Upper lobe of left lung (tissue), 6 donors: Measurements from ENCODE around the gene ATP2B1. TPM values are rescaled to one million over a fixed set of nuclear protein-coding genes. Genes with fewer than 3 reads are reported as not detected.

ENCODE experiments used
- ATAC-seq, 2 donors: fragments of 200-7000 bp; cut with Tn5 transposase; one replicate each; pipeline ENCODE4 v1.9.1; 2022; ENCODE audit warnings: mild to moderate bottlenecking in 2 of 2, moderate library complexity in 2 of 2; ENCODE audit not compliant: low FRiP score in 2 of 2
- DNase-seq, 2 donors: peaks; one replicate each; pipeline ENCODE4 v3.0.0-alpha.2; 2019 to 2020
- H3K27ac ChIP-seq, 4 donors: fragments of 200-600 bp; sonication (generic); one replicate each; pipeline ENCODE4 v1.5.1; 2016 to 2019
- H3K27me3 ChIP-seq, 4 donors: fragments of 200-600 bp; sonication (generic); one replicate each; pipeline ENCODE4 v1.5.1; 2017 to 2019
- H3K36me3 ChIP-seq, 4 donors: fragments of 200-600 bp; sonication (generic); one replicate each; pipeline ENCODE4 v1.5.1; 2016 to 2019
- H3K4me1 ChIP-seq, 4 donors: fragments of 200-600 bp; sonication (generic); one replicate each; pipeline ENCODE4 v1.5.1; 2018 to 2019
- H3K4me3 ChIP-seq, 4 donors: fragments of 200-600 bp; sonication (generic); one replicate each; pipeline ENCODE4 v1.5.1; 2017 to 2019; ENCODE audit warnings: mild to moderate bottlenecking in 2 of 4, moderate library complexity in 1 of 4
- H3K9me3 ChIP-seq, 4 donors: fragments of 200-600 bp; sonication (generic); one replicate each; pipeline ENCODE4 v1.5.1; 2018 to 2019
- EP300 ChIP-seq, 4 donors: sonication (generic); formaldehyde crosslinking; IDR thresholded peaks; one replicate each; pipeline ENCODE4 v1.5.1; 2017; ENCODE audit warnings: antibody characterized with exemption in 4 of 4, control low read depth in 2 of 4
- POLR2A ChIP-seq, 4 donors: fragments of 450-650 bp; IDR thresholded peaks; one replicate each; pipeline ENCODE4 v1.5.1; 2016 to 2017; ENCODE audit warnings: antibody characterized with exemption in 4 of 4, mild to moderate bottlenecking in 2 of 4
- POLR2AphosphoS5 ChIP-seq, 2 donors: sonication (generic); formaldehyde crosslinking; IDR thresholded peaks; one replicate each; pipeline ENCODE4 v1.5.1; 2017; ENCODE audit warnings: antibody characterized with exemption in 2 of 2
- WGBS, 2 donors: methylation state at CpG; one replicate each; pipeline ENCODE4 v1.1.5; 2017 to 2018; 5-methylcytosine and 5-hydroxymethylcytosine counted together
- total RNA-seq, 6 donors: library from RNA; depleted of rRNA in 4 of 6; stranded (reverse); fragments of >200 nt in 4 of 6; gene quantifications; one replicate each; pipeline versions ENCODE4 v1.1.0 to v1.2.1, GENCODE V29; 2016 to 2021
- TF ChIP-seq, protein P1 (sequence below), 6 experiments: fragments of 450-650 bp in 4 of 6; fragments of 200-600 bp in 2 of 6; sonication (generic) in 2 of 6; IDR thresholded peaks; one replicate each; pipeline ENCODE4 v1.5.1; 2016 to 2019; ENCODE audit warnings: antibody characterized with exemption in 6 of 6
- donor health status: DM: no; HTN: no; CAD: no; lungs with moderate emphysema.
- donor health status: DM: no; HTN: yes; CAD: no; lungs with severe emphysema.

The ATP2B1 gene
- total RNA-seq, 6 donors from 2014 or later: 15.2 to 50.0 (median 36.3) TPM

DNA sequence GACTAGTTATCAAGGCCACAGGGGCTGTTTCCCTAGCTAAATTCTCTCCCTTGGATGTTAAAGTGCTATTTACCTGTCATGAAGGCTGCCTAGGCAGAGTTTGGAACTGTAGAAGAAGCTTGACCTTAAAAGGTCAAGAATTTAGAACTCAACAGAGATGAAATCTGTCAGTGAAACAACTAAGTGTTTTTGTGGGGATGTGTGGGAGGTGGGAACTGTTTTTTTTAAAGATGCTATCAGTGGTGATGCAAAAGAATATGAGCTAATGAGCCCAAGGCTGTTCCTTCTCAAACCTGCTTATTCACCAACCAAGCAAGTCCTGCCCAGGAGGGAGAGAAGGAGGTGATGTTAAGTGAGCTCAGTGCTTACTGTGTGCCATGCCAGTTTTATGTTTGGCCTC is 142.0 kb downstream of the ATP2B1 start:
- H3K9me3 ChIP-seq: no peaks in the 10 kb centered on the region
- H3K27ac ChIP-seq: no peak overlapping the region
- H3K27me3 ChIP-seq: no peaks in the 10 kb centered on the region
- ATAC-seq (no peak), DNase-seq (no peak)
- TF ChIP-seq, protein P1, sequence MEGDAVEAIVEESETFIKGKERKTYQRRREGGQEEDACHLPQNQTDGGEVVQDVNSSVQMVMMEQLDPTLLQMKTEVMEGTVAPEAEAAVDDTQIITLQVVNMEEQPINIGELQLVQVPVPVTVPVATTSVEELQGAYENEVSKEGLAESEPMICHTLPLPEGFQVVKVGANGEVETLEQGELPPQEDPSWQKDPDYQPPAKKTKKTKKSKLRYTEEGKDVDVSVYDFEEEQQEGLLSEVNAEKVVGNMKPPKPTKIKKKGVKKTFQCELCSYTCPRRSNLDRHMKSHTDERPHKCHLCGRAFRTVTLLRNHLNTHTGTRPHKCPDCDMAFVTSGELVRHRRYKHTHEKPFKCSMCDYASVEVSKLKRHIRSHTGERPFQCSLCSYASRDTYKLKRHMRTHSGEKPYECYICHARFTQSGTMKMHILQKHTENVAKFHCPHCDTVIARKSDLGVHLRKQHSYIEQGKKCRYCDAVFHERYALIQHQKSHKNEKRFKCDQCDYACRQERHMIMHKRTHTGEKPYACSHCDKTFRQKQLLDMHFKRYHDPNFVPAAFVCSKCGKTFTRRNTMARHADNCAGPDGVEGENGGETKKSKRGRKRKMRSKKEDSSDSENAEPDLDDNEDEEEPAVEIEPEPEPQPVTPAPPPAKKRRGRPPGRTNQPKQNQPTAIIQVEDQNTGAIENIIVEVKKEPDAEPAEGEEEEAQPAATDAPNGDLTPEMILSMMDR (IDR thresholded peaks at IDR 0.05): no peak
- TF ChIP-seq POLR2AphosphoS5 (IDR thresholded peaks at IDR 0.05): no peak
- TF ChIP-seq EP300 (IDR thresholded peaks at IDR 0.05): no peak
- TF ChIP-seq POLR2A (IDR thresholded peaks at IDR 0.05): no peak
- H3K36me3 ChIP-seq: no peaks in the 10 kb centered on the region
- H3K4me1 ChIP-seq: peaks cover 0 to 10% (median 2%) of the 10 kb centered on the region in 4 donors
- no peak overlapping the region for H3K4me3 ChIP-seq

DNA sequence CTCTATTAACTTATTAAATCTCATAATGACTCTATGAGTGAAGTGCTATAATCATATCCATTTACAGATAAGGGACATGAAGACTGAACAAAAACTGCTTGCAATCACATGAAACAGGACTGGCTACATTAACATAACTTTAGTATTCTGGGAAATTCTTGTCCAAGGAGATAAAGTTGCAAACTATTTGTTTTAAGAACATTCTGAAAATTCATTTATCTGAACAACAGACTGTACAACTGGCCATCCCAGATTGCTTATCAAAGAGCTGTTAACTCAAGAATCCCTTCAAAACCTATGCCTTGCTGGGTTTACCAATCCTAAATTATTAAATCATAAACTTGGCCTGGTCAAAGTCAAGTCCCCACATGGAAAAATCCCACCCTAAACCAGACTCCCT is 143.6 kb downstream of the ATP2B1 start:
- no peak overlapping the region for H3K4me3 ChIP-seq
- H3K4me1 ChIP-seq: peaks cover 0 to 10% (median 2%) of the 10 kb centered on the region in 4 donors
- DNase-seq: no peak
- no peak overlapping the region for H3K27ac ChIP-seq
- no peak for ATAC-seq
- no peaks in the 10 kb centered on the region for H3K36me3 ChIP-seq
- no peaks in the 10 kb centered on the region for H3K27me3 ChIP-seq
- no peaks in the 10 kb centered on the region for H3K9me3 ChIP-seq
- TF ChIP-seq POLR2AphosphoS5 (IDR thresholded peaks at IDR 0.05): no peak
- no peak for TF ChIP-seq EP300 (IDR thresholded peaks at IDR 0.05)
- TF ChIP-seq, protein P1 (IDR thresholded peaks at IDR 0.05): no peak
- TF ChIP-seq POLR2A (IDR thresholded peaks at IDR 0.05): no peak

DNA sequence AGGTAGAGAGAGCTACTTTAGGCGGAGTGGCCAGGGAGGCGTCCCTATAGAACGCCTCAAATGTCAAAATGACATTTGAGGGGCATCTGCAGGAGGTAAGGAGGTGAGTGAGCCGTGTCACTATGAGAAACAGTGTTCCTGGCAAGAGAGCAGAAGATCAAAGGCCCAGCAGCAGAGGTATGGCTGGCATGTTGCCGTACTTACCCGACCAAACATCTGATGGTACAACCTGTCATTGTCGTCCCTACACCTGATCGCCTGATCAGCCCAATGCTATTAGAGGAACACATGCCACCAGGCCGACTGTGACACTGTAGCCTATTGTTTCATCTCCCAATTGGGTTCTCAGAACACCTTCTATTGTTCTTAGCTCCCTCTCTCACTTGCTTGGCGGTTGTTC is 148.9 kb downstream of the ATP2B1 start:
- WGBS, 2 donors: 91 to 94% methylated on average over 10 of the region's 10 CpGs
- DNase-seq: no peak
- Histone ChIP-seq H3K4me3 (no peak overlapping the region), H3K4me1 (no peaks in the 10 kb centered on the region), H3K9me3 (no peaks in the 10 kb centered on the region), H3K36me3 (no peaks in the 10 kb centered on the region), H3K27ac (no peak overlapping the region), H3K27me3 (no peaks in the 10 kb centered on the region)
- no peak for ATAC-seq
- TF ChIP-seq, protein P1 (IDR thresholded peaks at IDR 0.05): no peak
- TF ChIP-seq EP300 (IDR thresholded peaks at IDR 0.05) (no peak), POLR2A (IDR thresholded peaks at IDR 0.05) (no peak), POLR2AphosphoS5 (IDR thresholded peaks at IDR 0.05) (no peak)

DNA sequence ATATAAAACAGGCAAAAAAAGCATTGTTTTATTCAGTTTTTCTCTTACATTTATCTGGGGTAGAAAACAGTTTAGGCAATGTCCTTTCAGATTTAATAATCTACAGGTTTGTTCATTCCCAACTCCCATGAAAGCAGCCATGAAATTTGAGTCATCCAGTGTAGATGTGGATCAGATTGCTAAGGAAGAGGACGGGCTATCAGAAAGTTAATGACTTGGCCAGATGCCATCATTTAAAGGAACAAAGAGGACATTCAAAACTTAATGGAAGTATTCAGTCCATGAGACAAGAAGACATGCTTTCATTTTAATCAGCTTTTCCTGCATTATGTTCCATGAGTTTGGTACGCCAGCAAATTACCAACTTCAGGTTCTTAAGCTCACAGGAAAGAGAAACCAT is 151.7 kb downstream of the ATP2B1 start:
- DNase-seq (no peak), ATAC-seq (no peak)
- H3K4me1 ChIP-seq: no peaks in the 10 kb centered on the region
- H3K27me3 ChIP-seq: no peaks in the 10 kb centered on the region
- no peaks in the 10 kb centered on the region for H3K36me3 ChIP-seq
- WGBS, 2 donors: 63 to 76% methylated on average over 2 of the region's 2 CpGs
- no peak overlapping the region for H3K27ac ChIP-seq
- TF ChIP-seq EP300 (IDR thresholded peaks at IDR 0.05) (no peak), POLR2AphosphoS5 (IDR thresholded peaks at IDR 0.05) (no peak), POLR2A (IDR thresholded peaks at IDR 0.05) (no peak)
- TF ChIP-seq, protein P1 (IDR thresholded peaks at IDR 0.05): no peak
- no peak overlapping the region for H3K4me3 ChIP-seq
- H3K9me3 ChIP-seq: no peaks in the 10 kb centered on the region

DNA sequence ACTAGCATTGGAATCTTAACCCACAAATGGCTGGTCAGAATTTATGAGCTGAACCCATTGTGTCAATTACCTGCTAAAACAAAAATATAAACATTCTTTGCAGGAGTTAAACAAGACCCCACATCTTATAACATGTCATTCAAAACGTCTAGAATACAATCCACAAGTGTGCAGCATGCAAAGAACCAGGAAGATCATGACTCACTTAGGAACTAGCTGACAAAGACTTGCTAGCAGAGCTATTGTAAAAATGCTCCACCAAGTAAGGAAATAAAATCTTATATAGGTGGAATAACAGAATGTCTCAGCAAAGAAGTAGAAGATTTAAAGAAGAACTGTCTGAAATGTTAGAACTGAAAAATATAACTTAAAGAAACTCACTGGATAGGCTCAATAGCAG is 156.3 kb downstream of the ATP2B1 start:
- Histone ChIP-seq H3K4me1 (no peaks in the 10 kb centered on the region), H3K36me3 (no peaks in the 10 kb centered on the region), H3K4me3 (no peak overlapping the region), H3K9me3 (no peaks in the 10 kb centered on the region), H3K27ac (no peak overlapping the region), H3K27me3 (no peaks in the 10 kb centered on the region)
- no peak for DNase-seq
- no peak for ATAC-seq
- 21 to 44% methylated on average over 1 of the region's 1 CpG for WGBS, 2 donors
- TF ChIP-seq POLR2AphosphoS5 (IDR thresholded peaks at IDR 0.05) (no peak), EP300 (IDR thresholded peaks at IDR 0.05) (no peak), POLR2A (IDR thresholded peaks at IDR 0.05) (no peak)
- TF ChIP-seq, protein P1 (IDR thresholded peaks at IDR 0.05): no peak
